NCI-H1417 treated with DMSO at 0.1 percent for 48 hours (cell line): Measurements from ENCODE around the gene IFNA14.
"Not testable (repeated sequence)": the region's sequence is repeated elsewhere in the genome, so short reads cannot be mapped to it uniquely, and the experiment has no call there.

Experiments used
- DNase-seq: peaks from one replicate; lab custom pipeline; 2025; lab: John Stamatoyannopoulos, UW

The IFNA14 gene

DNA sequence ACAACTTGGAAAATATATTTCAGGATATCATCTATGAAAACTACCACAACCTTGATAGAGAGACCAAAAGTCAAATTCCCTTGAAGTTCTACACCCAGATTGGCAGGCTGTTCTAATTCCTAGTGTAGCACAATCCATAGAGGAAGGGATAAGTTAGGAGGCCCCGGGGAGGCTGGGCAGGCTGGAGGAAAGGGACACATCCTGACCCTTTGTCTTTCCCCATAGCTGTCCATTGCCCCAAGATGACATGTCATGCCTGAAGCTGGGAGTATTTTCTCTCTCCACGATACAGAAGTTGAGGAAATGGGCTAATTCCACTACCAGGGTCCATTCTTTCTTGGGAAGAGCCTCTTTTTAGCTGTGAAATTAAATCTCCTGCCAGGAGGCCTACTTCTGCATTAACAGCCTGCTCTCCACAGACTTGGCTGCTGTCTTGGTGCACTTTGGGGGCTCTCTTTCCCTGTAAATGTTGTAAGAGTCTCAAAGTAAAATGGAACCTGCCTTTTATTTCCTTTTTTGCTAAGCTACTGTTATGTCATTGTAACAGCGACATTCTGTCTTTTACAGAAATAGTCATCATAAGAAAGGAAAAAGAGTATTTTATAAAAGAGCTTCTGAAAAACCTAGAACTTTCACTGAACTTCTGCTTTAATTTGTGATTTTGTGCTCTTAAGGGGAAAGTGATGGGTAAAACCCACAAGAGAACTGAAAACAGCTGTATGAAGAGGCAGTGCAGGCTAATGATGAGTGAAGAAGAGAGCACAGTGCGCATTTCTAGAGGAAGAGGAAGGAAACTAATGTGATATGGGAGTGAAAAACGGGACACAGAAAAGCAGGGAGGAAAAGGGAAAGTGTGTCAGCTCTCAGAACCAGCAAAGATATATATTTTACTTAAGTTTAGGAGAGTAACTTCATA lies 26.1 kb downstream of the IFNA14 start:
- not testable (repeated sequence) for DNase-seq

- not testable (repeated sequence) for DNase-seq
Observed at GRCh38 chr9:21212160-21212559, 27.6 kb downstream of the IFNA14 start.

DNA sequence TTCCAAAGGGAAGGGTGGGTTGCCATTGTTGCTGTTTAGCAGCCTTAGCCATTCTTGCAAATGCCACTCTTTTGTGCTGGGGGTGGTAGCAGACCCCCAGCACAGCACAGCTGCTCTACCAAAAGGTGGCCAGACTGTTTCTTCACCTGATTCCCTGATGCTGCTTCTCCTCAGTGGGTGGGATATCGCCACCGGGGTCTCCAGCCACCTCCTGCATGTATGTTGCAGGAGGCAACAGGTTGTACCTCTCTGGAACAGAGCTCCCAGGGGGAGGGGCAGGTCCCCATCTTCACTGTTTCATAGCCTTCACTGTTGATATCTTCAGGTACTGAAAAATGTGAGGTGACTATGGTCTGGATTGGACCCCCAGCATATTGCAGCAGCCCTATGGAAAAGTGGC lies 29.0 kb downstream of the IFNA14 start:
- DNase-seq: not testable (repeated sequence)

DNA sequence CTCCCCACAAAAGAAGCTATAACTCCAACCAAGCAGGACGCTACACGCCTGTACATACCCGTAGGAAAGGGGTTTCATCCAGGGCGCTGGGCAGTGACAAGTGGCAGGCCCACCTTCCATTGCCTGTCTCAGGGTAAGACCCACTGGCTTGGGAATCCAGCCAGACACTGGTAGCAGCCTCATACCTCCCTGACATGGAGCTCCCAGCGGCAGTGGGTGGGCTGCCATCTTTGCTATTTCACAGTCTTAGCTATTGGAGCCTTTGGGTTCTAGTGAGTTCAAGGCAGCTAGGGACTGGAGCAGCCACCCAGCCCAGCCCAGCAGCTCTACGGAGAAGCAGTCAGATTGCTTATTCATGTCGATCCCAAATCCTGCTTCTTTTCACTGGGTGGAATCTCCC lies 29.5 kb downstream of the IFNA14 start:
- no peak for DNase-seq

- not testable (repeated sequence) for DNase-seq
Observed at GRCh38 chr9:21207043-21207442, 32.8 kb downstream of the IFNA14 start, which contains the start of gene IFNA10. TSS of gene IFNA10 (minus strand) at chr9:21207143. CDS start at chr9:21207097, 46 bp downstream.

GRCh38 chr9:21205204-21205603 lies 34.6 kb downstream of the IFNA14 start:
- no peak for DNase-seq

GRCh38 chr9:21202105-21202504 lies 37.7 kb downstream of the IFNA14 start, which contains the start of gene IFNA7:
TSS of gene IFNA7 (minus strand) at chr9:21202205. CDS start at chr9:21202165, 40 bp downstream.
- not testable (repeated sequence) for DNase-seq

- DNase-seq: not testable (repeated sequence)
Observed at GRCh38 chr9:21194867-21195776, 44.7 kb downstream of the IFNA14 start.
